ENCODE measurements around the gene BCAS3. TPM values are rescaled to one million over a fixed set of nuclear protein-coding genes. Genes with fewer than 3 reads are reported as not detected.

Gene BCAS3
- total RNA-seq, 4 donors from 2014 or later: 20.7 to 76.3 (median 39.8) TPM

DNA sequence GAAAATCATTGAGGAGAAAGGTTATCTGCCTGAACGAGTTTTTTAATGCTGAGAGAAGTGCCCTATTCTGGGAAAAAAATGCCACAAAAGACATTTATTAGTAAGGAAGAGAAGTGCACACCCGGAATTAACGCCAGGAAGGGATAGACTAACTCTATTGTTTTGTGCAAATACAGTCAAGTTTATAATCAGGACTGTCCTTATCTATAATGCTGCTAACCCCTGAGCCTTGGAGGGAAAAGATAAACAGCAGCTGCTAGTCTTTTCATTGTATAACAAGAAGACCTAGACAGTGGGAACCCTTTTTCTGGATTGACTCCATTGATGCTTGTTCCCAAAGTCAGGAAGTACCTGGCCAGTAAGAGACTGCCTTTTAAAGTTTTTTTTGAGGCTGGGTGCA, 26.5 kb downstream of the BCAS3 start:
- in situ Hi-C loops (cut with MboI; ENCODE audit: low pct_ligation_motif_present in 1 of 4, low pct_unique_long_range_greater_than_20kb in 1 of 4, low sequenced_read_pairs in 3 of 4) (loop anchor here in 2 of 4 donors (25.0 kb wide), 2 partner anchors 258 to 683 kb away; partner anchors contain the start of gene TBX2 (in 2 of the 2)), intact Hi-C loops (cut with DNase I; ENCODE audit: low total_unique reads) (no loop called here)
- H3K4me1 ChIP-seq: no peaks in the 10 kb centered on the region
- no peak overlapping the region for H3K27ac ChIP-seq
- no peak for DNase-seq
- TF ChIP-seq POLR2AphosphoS5 (IDR thresholded peaks at IDR 0.05) (no peak), POLR2A (IDR thresholded peaks at IDR 0.05) (no peak), EP300 (IDR thresholded peaks at IDR 0.05; ENCODE audit: low read depth) (no peak)
- TF ChIP-seq, protein P1, sequence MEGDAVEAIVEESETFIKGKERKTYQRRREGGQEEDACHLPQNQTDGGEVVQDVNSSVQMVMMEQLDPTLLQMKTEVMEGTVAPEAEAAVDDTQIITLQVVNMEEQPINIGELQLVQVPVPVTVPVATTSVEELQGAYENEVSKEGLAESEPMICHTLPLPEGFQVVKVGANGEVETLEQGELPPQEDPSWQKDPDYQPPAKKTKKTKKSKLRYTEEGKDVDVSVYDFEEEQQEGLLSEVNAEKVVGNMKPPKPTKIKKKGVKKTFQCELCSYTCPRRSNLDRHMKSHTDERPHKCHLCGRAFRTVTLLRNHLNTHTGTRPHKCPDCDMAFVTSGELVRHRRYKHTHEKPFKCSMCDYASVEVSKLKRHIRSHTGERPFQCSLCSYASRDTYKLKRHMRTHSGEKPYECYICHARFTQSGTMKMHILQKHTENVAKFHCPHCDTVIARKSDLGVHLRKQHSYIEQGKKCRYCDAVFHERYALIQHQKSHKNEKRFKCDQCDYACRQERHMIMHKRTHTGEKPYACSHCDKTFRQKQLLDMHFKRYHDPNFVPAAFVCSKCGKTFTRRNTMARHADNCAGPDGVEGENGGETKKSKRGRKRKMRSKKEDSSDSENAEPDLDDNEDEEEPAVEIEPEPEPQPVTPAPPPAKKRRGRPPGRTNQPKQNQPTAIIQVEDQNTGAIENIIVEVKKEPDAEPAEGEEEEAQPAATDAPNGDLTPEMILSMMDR (IDR thresholded peaks at IDR 0.05): no peak
- peaks cover 0 to 3% of the 10 kb centered on the region in 2 donors for H3K9me3 ChIP-seq
- H3K4me3 ChIP-seq: no peak overlapping the region
- WGBS, 2 donors (ENCODE audit: low coverage in 1 of 2): 41 to 44% methylated on average over 3 of the region's 3 CpGs
- H3K36me3 ChIP-seq: no peaks in the 10 kb centered on the region
- no peaks in the 10 kb centered on the region for H3K27me3 ChIP-seq

DNA sequence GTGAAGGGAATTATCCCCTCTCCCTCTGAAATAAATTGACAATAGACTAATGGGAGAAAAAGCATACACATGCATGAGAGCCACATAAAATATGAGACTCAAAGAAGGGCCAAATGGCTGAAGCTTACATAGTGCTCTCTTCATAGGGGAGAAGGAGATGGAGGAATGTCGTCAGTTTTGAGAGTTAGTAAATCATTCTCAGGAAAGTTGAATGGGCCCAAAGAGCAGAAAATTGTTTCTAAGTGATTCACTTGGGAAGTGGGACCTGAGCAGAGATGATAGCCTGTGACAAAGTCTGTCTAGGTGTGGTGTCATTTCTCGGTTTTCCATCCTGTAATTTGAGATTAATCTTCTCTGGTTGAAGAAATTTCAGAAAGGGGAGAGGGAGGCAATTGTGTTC, 35.0 kb downstream of the BCAS3 start:
- DNase-seq: no peak
- Histone ChIP-seq H3K4me1 (no peaks in the 10 kb centered on the region), H3K36me3 (peaks cover 0 to 2% (median 0%) of the 10 kb centered on the region in 4 donors), H3K4me3 (no peak overlapping the region), H3K9me3 (no peaks in the 10 kb centered on the region), H3K27me3 (no peaks in the 10 kb centered on the region), H3K27ac (no peak overlapping the region)
- no peak for TF ChIP-seq POLR2AphosphoS5 (IDR thresholded peaks at IDR 0.05)
- TF ChIP-seq EP300 (IDR thresholded peaks at IDR 0.05; ENCODE audit: low read depth): no peak
- TF ChIP-seq POLR2A (IDR thresholded peaks at IDR 0.05): no peak
- in situ Hi-C loops (cut with MboI; ENCODE audit: low pct_ligation_motif_present in 1 of 4, low pct_unique_long_range_greater_than_20kb in 1 of 4, low sequenced_read_pairs in 3 of 4): loop anchor here in 2 of 4 donors (25.0 kb wide), 2 partner anchors 250 to 675 kb away; partner anchors contain the start of gene TBX2 (in 2 of the 2)
- 61 to 86% methylated on average over 2 of the region's 2 CpGs for WGBS, 2 donors (ENCODE audit: low coverage in 1 of 2)
- intact Hi-C loops (cut with DNase I; ENCODE audit: low total_unique reads): no loop called here

DNA sequence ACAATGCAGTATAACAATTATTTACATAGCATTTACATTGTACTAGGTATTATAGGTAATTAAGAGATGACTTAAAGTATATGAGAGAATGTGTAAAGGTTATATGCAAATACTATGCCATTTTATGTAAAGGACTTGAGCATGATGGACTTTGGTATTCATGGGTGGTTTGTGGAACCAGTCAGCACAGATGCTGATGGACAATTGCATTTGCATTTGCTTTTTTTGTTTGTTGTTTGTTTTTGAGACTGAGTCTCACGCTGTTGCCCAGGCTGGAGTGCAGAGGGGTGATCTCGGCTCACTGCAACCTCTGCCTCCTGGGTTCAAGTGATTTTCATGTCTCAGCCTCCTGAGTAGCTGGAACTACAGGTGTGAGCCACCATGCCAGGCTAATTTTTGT, 36.0 kb downstream of the BCAS3 start:
- intact Hi-C loops (cut with DNase I; ENCODE audit: low total_unique reads): no loop called here
- DNase-seq: no peak
- Histone ChIP-seq H3K4me1 (no peaks in the 10 kb centered on the region), H3K9me3 (no peaks in the 10 kb centered on the region), H3K4me3 (no peak overlapping the region), H3K36me3 (peaks cover 0 to 2% (median 0%) of the 10 kb centered on the region in 4 donors), H3K27ac (no peak overlapping the region), H3K27me3 (no peaks in the 10 kb centered on the region)
- 98% methylated on average over 2 of the region's 2 CpGs; no CpG with 5 or more reads in 1 of the 2 donors for WGBS, 2 donors (ENCODE audit: low coverage in 1 of 2)
- in situ Hi-C loops (cut with MboI; ENCODE audit: low pct_ligation_motif_present in 1 of 4, low pct_unique_long_range_greater_than_20kb in 1 of 4, low sequenced_read_pairs in 3 of 4): loop anchor here in 2 of 4 donors (25.0 kb wide), 2 partner anchors 249 to 674 kb away; partner anchors contain the start of gene TBX2 (in 2 of the 2)
- TF ChIP-seq, protein P1 (IDR thresholded peaks at IDR 0.05): no peak
- TF ChIP-seq EP300 (IDR thresholded peaks at IDR 0.05; ENCODE audit: low read depth) (no peak), POLR2A (IDR thresholded peaks at IDR 0.05) (no peak), POLR2AphosphoS5 (IDR thresholded peaks at IDR 0.05) (no peak)

DNA sequence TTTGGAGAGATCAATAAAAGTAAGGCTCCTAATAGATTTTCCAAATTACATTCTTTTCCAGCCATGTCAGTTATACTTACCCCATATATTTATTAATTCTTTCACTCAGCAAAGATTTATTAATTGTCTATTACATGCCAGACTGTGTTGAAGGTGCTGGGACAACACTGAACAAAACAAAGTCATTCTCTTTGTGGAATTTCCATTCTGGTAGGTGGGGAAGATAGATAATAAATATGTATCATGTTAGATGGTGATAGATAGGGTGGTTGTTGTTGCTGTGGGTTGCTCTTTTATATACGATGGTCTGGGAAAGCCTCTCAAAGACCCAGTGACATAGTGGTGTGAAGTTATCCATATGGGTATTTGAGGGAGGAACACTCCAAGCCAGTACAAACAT, 39.1 kb downstream of the BCAS3 start:
- intact Hi-C loops (cut with DNase I; ENCODE audit: low total_unique reads): no loop called here
- 80% methylated on average over 1 of the region's 1 CpG for WGBS, 2 donors (ENCODE audit: low coverage in 1 of 2)
- in situ Hi-C loops (cut with MboI; ENCODE audit: low pct_ligation_motif_present in 1 of 4, low pct_unique_long_range_greater_than_20kb in 1 of 4, low sequenced_read_pairs in 3 of 4): loop anchor here in 2 of 4 donors (25.0 kb wide), 2 partner anchors 246 to 671 kb away; partner anchors contain the start of gene TBX2 (in 2 of the 2)

More for the DNA sequence above, 39.1 kb downstream of the BCAS3 start:
- H3K9me3 ChIP-seq: no peaks in the 10 kb centered on the region
- peaks cover 0 to 4% (median 0%) of the 10 kb centered on the region in 4 donors for H3K4me1 ChIP-seq
- no peak for DNase-seq
- no peaks in the 10 kb centered on the region for H3K36me3 ChIP-seq
- TF ChIP-seq POLR2A (IDR thresholded peaks at IDR 0.05) (no peak), EP300 (IDR thresholded peaks at IDR 0.05; ENCODE audit: low read depth) (no peak), POLR2AphosphoS5 (IDR thresholded peaks at IDR 0.05) (no peak)
- TF ChIP-seq, protein P1 (IDR thresholded peaks at IDR 0.05): no peak
- H3K4me3 ChIP-seq: no peak overlapping the region
- H3K27me3 ChIP-seq: no peaks in the 10 kb centered on the region
- H3K27ac ChIP-seq: no peak overlapping the region

All from transverse colon (tissue), 4 donors.